HCT116 (cell line): ENCODE measurements around the gene TFAP2B. TPM values are rescaled to one million over a fixed set of nuclear protein-coding genes. Genes with fewer than 3 reads are reported as not detected.

Source experiments
- ATAC-seq: fragments of 200-7000 bp; cut with Tn5 transposase; 2 replicates; pipeline ENCODE4 v1.9.1; 2020; ENCODE audit warnings: mild to moderate bottlenecking, moderate library complexity
- BruUV-seq: library from RNA; stranded (reverse); fragments of 400-500 nt; replicated peaks from 2 replicates; lab custom pipeline; 2021; lab: Mats Ljungman, UMichigan
- CTCF ChIA-PET: fragments of 300-600 bp; sonication (Branson Sonifier 250); formaldehyde crosslinking; loops from one replicate; lab custom pipeline; 2021; ENCODE audit warnings: antibody characterized with exemption; lab: Charles Lee
- POLR2A ChIA-PET: fragments of 300-600, 350-600 bp; sonication (Branson Sonifier 250); formaldehyde crosslinking; loops from one replicate; lab custom pipeline; 2021; ENCODE audit warnings: antibody characterized with exemption; lab: Charles Lee
- RAD21 ChIA-PET, 2 experiments: fragments of 300-600 bp; sonication (Branson Sonifier 250); formaldehyde crosslinking; loops; one replicate each; lab custom pipeline; 2023; ENCODE audit warnings: low total read pairs in 2 of 2; ENCODE audit not compliant: uncharacterized antibody in 2 of 2, unreplicated experiment in 2 of 2, low non-redundant PET in 1 of 2; lab: Charles Lee
- DNase-seq: peaks from one replicate; pipeline ENCODE4 v3.0.0-alpha.2; 2010; ENCODE audit warnings: low read depth, low spot score
- H2AFZ ChIP-seq: fragments of 200-600 bp; shearing (Covaris generic), sonication (generic); 2 replicates; pipeline ENCODE4 v1.6.1; 2017; ENCODE audit warnings: low read depth, mixed run types, mixed read lengths, antibody characterized with exemption, low read length; ENCODE audit not compliant: poor library complexity, severe bottlenecking
- H3K27ac ChIP-seq: 2 replicates; pipeline ENCODE4 v1.5.1; 2012; ENCODE audit warnings: low read depth, low read length
- H3K27me3 ChIP-seq: fragments of 200-600 bp; sonication (generic); 2 replicates; pipeline ENCODE4 v1.6.1; 2016; ENCODE audit warnings: mixed run types, low read length, mixed read lengths; ENCODE audit not compliant: insufficient read depth
- H3K36me3 ChIP-seq, 2 experiments: fragments of 200-500 bp in 1 of 2; fragments of 200-600 bp in 1 of 2; sonication (Bioruptor generic) in 1 of 2; sonication (generic) in 1 of 2; 2 replicates each; pipeline versions ENCODE4 v1.5.1 to v1.6.1; 2014 to 2016; ENCODE audit warnings: low read length in 2 of 2, inconsistent platforms in 1 of 2, mixed read lengths in 1 of 2, mixed run types in 1 of 2; ENCODE audit not compliant: insufficient read depth in 2 of 2, control insufficient read depth in 1 of 2
- H3K4me1 ChIP-seq, 2 experiments: fragments of 200-600 bp in 1 of 2; sonication (generic) in 1 of 2; 2 replicates each; pipeline versions ENCODE4 v1.5.1 to v1.6.1; 2012 to 2017; ENCODE audit warnings: low read length in 2 of 2, inconsistent platforms in 1 of 2, mild to moderate bottlenecking in 1 of 2, mixed read lengths in 1 of 2, mixed run types in 1 of 2, moderate library complexity in 1 of 2; ENCODE audit not compliant: insufficient read depth in 2 of 2, control insufficient read depth in 1 of 2
- H3K4me2 ChIP-seq: fragments of 200-600 bp; sonication (generic); 2 replicates; pipeline ENCODE4 v1.6.1; 2017; ENCODE audit warnings: mixed run types, low read length, mixed read lengths
- H3K4me3 ChIP-seq, 2 experiments: fragments of 200-600 bp in 1 of 2; sonication (generic) in 1 of 2; replicated peaks in 1 of 2; 2 replicates each; pipeline ENCODE4 v1.5.1; 2011 to 2016; ENCODE audit warnings: low read length in 2 of 2, control low read depth in 1 of 2, low read depth in 1 of 2, mild to moderate bottlenecking in 1 of 2, mixed read lengths in 1 of 2, mixed run types in 1 of 2
- H3K79me2 ChIP-seq: fragments of 200-600 bp; sonication (generic); 2 replicates; pipeline ENCODE4 v1.6.1; 2017; ENCODE audit warnings: mild to moderate bottlenecking, mixed run types, low read length, moderate library complexity, mixed read lengths; ENCODE audit not compliant: insufficient read depth
- H3K9ac ChIP-seq: fragments of 200-600 bp; sonication (generic); 2 replicates; pipeline ENCODE4 v1.6.1; 2016; ENCODE audit warnings: low read length, mixed read lengths
- H3K9me2 ChIP-seq: fragments of 200-600 bp; sonication (generic), shearing (Covaris generic); 2 replicates; pipeline ENCODE4 v1.6.1; 2017; ENCODE audit warnings: mixed run types, mild to moderate bottlenecking, moderate library complexity; ENCODE audit not compliant: insufficient read depth
- H3K9me3 ChIP-seq, 2 experiments: fragments of 200-500 bp in 1 of 2; fragments of 200-600 bp in 1 of 2; sonication (Bioruptor generic) in 1 of 2; sonication (generic) in 1 of 2; 2 replicates each; pipeline ENCODE4 v1.6.1; 2014 to 2017; ENCODE audit warnings: low read length in 2 of 2, mixed read lengths in 2 of 2, inconsistent platforms in 1 of 2, low read depth in 1 of 2, mild to moderate bottlenecking in 1 of 2, mixed run types in 1 of 2, moderate library complexity in 1 of 2; ENCODE audit not compliant: control insufficient read depth in 1 of 2, insufficient read depth in 1 of 2
- H4K20me1 ChIP-seq: fragments of 200-600 bp; sonication (generic), shearing (Covaris generic); 2 replicates; pipeline ENCODE4 v1.6.1; 2017; ENCODE audit warnings: mixed run types, mild to moderate bottlenecking, moderate library complexity; ENCODE audit not compliant: insufficient read depth
- CBX3 ChIP-seq: IDR thresholded peaks from 2 replicates; pipeline ENCODE4 v1.6.1; 2012; ENCODE audit warnings: low read depth
- EGR1 ChIP-seq: IDR thresholded peaks from 2 replicates; pipeline ENCODE4 v1.6.1; 2012; ENCODE audit warnings: low read depth
- ELF1 ChIP-seq: IDR thresholded peaks from 2 replicates; pipeline ENCODE4 v1.6.1; 2012; ENCODE audit warnings: low read depth, borderline replicate concordance
- EZH2 ChIP-seq: fragments of 200-600 bp; sonication (generic); IDR thresholded peaks from 2 replicates; pipeline ENCODE4 v1.6.1; 2017; ENCODE audit warnings: antibody characterized with exemption, mixed run types
- EZH2phosphoT487 ChIP-seq: fragments of 200-600 bp; IDR thresholded peaks from 2 replicates; pipeline ENCODE4 v1.6.1; 2018; ENCODE audit warnings: antibody characterized with exemption, borderline replicate concordance
- FOSL1 ChIP-seq: IDR thresholded peaks from 2 replicates; pipeline ENCODE4 v1.6.1; 2012; ENCODE audit warnings: low read depth
- JUND ChIP-seq: IDR thresholded peaks from 2 replicates; pipeline ENCODE4 v1.6.1; 2012
- POLR2A ChIP-seq: IDR thresholded peaks from 2 replicates; pipeline ENCODE4 v1.7.0; 2011; ENCODE audit warnings: borderline replicate concordance; ENCODE audit not compliant: insufficient read depth, insufficient read length; ENCODE audit errors: extremely low read depth
- POLR2AphosphoS5 ChIP-seq: IDR thresholded peaks from 2 replicates; pipeline ENCODE4 v1.6.1; 2011; ENCODE audit warnings: mild to moderate bottlenecking, low read depth, low read length, moderate library complexity
- RAD21 ChIP-seq: IDR thresholded peaks from 2 replicates; pipeline ENCODE4 v1.6.1; 2012; ENCODE audit warnings: low read depth, mild to moderate bottlenecking
- REST ChIP-seq: IDR thresholded peaks from 2 replicates; pipeline ENCODE4 v1.6.1; 2012; ENCODE audit warnings: low read depth
- SP1 ChIP-seq: IDR thresholded peaks from 2 replicates; pipeline ENCODE4 v1.6.1; 2012; ENCODE audit warnings: low read depth
- TCF7L2 ChIP-seq: IDR thresholded peaks from 2 replicates; pipeline ENCODE4 v1.7.0; 2011; ENCODE audit warnings: borderline replicate concordance, inconsistent platforms; ENCODE audit not compliant: insufficient read depth, insufficient read length; ENCODE audit errors: extremely low read depth
- YY1 ChIP-seq: IDR thresholded peaks from 2 replicates; pipeline ENCODE4 v1.6.1; 2011; ENCODE audit warnings: low read length, low read depth, moderate library complexity, mild to moderate bottlenecking; ENCODE audit not compliant: insufficient replicate concordance; ENCODE audit errors: extremely low read depth
- ZBTB33 ChIP-seq: IDR thresholded peaks from 2 replicates; pipeline ENCODE4 v1.6.1; 2011; ENCODE audit warnings: mild to moderate bottlenecking, low read length, moderate library complexity; ENCODE audit not compliant: insufficient replicate concordance; ENCODE audit errors: extremely low read depth
- ZFX ChIP-seq: fragments of 450-650 bp; IDR thresholded peaks from 2 replicates; pipeline ENCODE4 v1.6.1; 2017
- intact Hi-C: fragments of 100-400 bp; cut with micrococcal nuclease; formaldehyde crosslinking; loops from 2 replicates; pipeline ENCODE4 v1.10.0; 2022
- total RNA-seq: library from RNA; stranded (reverse); gene quantifications from one replicate; pipeline ENCODE4 v1.2.1, GENCODE V29; 2021; ENCODE audit not compliant: unreplicated experiment
- TF ChIP-seq, protein P1 (sequence below), 3 experiments: fragments of 200-600 bp in 1 of 3; sonication (generic) in 1 of 3; IDR thresholded peaks in 2 of 3; conservative IDR thresholded peaks in 1 of 3; 2 replicates each; pipeline ENCODE4 v1.5.1; 2012 to 2017; ENCODE audit warnings: low read depth in 2 of 3, low read length in 2 of 3, antibody characterized with exemption in 1 of 3, borderline replicate concordance in 1 of 3, control low read depth in 1 of 3, mild to moderate bottlenecking in 1 of 3, mixed read lengths in 1 of 3, mixed run types in 1 of 3, moderate library complexity in 1 of 3; ENCODE audit not compliant: insufficient read depth in 1 of 3
- TF ChIP-seq, protein P2 (sequence below): IDR thresholded peaks from 2 replicates; pipeline ENCODE4 v1.6.1; 2012
- TF ChIP-seq, protein P3 (sequence below): IDR thresholded peaks from 2 replicates; pipeline ENCODE4 v1.6.1; 2012

Gene TFAP2B
- total RNA-seq, 1 experiment from 2014 or later = not detected

- ChIA-PET CTCF (no interaction called here), RAD21 (no interaction called here)
- intact Hi-C loops = no loop called here
Observed at GRCh38 chr6:50861692-50862091, 43.0 kb downstream of the TFAP2B start.

More at GRCh38 chr6:50861692-50862091, 43.0 kb downstream of the TFAP2B start:
- no peak for ATAC-seq
- Histone ChIP-seq H3K9me3 (peaks cover 0 to 18% of the 10 kb centered on the region in 2 experiments; a peak in 2 of 4 replicates), H3K4me3 (no peak overlapping the region), H3K27ac (no peak overlapping the region), H3K4me1 (no peaks in the 10 kb centered on the region), H3K4me2 (no peak overlapping the region), H3K27me3 (no peaks in the 10 kb centered on the region), H3K9ac (no peak overlapping the region), H4K20me1 (no peaks in the 10 kb centered on the region), H3K9me2 (no peaks in the 10 kb centered on the region), H3K36me3 (no peaks in the 10 kb centered on the region), H3K79me2 (no peaks in the 10 kb centered on the region)
- no peak for DNase-seq
- POLR2A ChIA-PET = no interaction called here
- no TSS peak for BruUV-seq
- TF ChIP-seq TCF7L2 (no peak), YY1 (no peak), EZH2 (no peak), POLR2AphosphoS5 (no peak), CBX3 (no peak), JUND (no peak), ZBTB33 (no peak), EGR1 (no peak), POLR2A (no peak), REST (no peak), SP1 (no peak), ZFX (no peak), ELF1 (no peak), RAD21 (no peak), FOSL1 (no peak), EZH2phosphoT487 (no peak)
- TF ChIP-seq, protein P1, sequence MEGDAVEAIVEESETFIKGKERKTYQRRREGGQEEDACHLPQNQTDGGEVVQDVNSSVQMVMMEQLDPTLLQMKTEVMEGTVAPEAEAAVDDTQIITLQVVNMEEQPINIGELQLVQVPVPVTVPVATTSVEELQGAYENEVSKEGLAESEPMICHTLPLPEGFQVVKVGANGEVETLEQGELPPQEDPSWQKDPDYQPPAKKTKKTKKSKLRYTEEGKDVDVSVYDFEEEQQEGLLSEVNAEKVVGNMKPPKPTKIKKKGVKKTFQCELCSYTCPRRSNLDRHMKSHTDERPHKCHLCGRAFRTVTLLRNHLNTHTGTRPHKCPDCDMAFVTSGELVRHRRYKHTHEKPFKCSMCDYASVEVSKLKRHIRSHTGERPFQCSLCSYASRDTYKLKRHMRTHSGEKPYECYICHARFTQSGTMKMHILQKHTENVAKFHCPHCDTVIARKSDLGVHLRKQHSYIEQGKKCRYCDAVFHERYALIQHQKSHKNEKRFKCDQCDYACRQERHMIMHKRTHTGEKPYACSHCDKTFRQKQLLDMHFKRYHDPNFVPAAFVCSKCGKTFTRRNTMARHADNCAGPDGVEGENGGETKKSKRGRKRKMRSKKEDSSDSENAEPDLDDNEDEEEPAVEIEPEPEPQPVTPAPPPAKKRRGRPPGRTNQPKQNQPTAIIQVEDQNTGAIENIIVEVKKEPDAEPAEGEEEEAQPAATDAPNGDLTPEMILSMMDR (IDR thresholded peaks at IDR 0.05 in 2 of 3, conservative IDR thresholded peaks at IDR 0.05 in 1 of 3; ENCODE audit: borderline replicate concordance in 1 of 3, insufficient read depth in 1 of 3, low read depth in 2 of 3, low read length in 2 of 3) = no peak
- TF ChIP-seq, protein P2, sequence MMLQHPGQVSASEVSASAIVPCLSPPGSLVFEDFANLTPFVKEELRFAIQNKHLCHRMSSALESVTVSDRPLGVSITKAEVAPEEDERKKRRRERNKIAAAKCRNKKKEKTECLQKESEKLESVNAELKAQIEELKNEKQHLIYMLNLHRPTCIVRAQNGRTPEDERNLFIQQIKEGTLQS = no peak
- TF ChIP-seq, protein P3, sequence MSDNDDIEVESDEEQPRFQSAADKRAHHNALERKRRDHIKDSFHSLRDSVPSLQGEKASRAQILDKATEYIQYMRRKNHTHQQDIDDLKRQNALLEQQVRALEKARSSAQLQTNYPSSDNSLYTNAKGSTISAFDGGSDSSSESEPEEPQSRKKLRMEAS = no peak
- TF ChIP-seq, all 23 proteins: peak for 0
- H2AFZ ChIP-seq = no peak overlapping the region
